Measurements from ENCODE around the gene FANCI.
"Not testable (repeated sequence)": the region's sequence is repeated elsewhere in the genome, so short reads cannot be mapped to it uniquely, and the experiment has no call there.

FANCI gene

GRCh38 chr15:89226359-89227221, 17.2 kb upstream of the FANCI start:
- no peak for DNase-seq

GRCh38 chr15:89227425-89227824, 16.4 kb upstream of the FANCI start:
- no peak for DNase-seq

- no peak for DNase-seq
Measured at GRCh38 chr15:89230277-89230676, 13.5 kb upstream of the FANCI start.

DNA sequence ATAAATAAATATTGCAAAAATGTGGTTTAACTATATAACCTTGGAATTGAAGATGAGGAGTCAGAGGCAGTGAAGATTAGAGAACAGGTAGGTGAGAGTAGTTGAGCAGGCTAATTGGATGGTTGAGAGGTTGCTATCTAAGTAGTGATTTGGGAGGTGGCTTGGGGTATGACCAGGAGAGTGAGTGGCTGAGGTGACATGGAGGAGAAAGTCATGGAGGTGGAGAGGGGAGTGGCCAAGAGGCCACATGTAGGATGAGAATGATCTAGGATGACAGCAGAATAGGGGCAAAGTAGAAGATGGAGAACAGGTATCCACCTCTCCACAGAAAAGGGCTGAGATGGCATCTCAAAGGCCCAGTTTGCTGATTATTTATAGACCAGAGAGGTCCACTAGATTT, 11.9 kb upstream of the FANCI start:
- DNase-seq: no peak

DNA sequence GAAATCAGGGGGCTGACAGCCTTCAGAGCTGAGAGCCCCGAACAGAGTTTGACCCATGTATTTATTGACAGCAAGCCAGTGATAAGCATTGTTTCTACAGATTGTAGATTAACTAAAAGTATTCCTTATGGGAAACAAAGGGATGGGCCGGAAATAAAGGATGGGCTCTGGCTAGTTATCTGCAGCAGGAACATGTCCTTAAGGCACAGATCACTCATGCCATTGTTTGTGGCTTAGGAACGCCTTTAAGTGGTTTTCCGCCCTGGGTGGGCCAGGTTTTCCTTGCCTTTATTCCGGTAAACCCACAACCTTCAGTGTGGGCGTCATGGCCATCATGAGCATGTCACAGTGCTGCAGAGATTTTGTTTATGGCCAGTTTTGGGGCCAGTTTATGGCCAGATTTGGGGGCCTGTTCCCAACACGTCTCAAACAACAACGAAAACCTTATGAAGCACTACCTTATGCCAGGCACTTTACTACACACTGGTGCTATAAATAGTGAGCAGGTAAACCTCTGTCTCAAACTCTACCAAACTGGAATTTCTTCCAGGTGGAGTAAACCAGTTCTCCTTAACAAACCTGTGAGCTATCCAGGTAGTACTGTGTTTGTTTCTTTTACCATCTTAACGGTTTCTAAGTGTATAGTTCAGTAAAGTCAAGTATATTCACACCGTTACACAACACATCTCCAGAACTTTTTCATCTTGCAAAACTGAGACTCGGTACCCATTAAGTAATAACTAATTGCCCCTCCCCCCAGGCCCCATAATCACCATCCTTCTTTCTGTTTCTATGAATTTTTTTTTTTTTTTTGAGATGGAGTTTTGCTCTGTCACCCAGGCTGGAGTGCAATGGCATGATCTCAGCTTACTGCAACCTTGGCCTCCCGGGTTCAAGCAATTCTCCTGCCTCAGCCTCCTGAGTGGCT, 3.6 kb upstream of the FANCI start:
- DNase-seq: not testable (repeated sequence)

DNA sequence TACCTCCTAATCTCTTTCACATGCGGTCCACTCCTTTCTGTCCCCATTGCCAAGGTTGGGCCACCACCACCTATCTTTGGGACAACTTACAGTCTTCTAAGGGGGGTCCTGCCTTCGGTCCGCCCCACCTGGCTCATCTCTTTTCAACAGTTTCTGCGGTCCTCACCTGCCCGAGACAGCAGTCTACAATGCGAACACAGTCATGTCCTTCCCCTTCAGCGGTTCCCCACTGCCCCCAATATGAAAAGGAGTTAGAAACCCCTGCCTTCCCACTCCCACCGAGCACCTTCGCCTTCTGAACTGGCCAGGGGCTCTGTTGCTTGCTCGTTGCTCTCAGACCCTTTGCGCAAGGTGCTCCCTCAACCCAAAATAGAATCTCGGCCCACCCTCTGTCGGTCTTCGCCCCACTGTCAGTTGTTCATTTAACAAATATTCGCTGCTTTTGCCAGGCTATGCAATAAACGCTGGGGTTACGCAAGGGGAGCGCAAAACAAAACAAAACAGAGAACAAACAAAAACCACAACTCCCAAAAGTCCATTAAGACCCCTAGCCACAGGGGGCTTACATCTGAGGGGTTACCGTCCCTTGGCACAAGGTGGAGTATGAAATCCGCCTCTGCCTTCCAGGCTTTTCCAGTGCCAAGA, 611 bp upstream of the FANCI start:
- no peak for DNase-seq

DNA sequence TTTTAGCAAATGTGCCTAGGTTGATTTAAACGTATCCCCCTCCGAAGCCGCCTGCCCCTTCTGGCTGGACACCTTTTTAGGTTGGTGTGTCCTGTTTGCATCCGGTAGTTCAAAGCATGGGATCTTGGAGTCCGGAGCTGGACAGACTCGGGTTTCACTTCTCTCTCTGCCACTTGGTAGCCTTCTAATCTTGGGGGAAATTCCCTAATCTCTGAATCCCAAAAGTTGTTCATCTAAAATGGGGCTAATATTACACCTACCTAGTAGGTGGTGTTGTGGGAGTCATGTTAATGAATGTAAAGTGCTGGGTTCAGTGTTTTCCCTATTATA, 760 bp downstream of the FANCI start:
- no peak for DNase-seq

DNA sequence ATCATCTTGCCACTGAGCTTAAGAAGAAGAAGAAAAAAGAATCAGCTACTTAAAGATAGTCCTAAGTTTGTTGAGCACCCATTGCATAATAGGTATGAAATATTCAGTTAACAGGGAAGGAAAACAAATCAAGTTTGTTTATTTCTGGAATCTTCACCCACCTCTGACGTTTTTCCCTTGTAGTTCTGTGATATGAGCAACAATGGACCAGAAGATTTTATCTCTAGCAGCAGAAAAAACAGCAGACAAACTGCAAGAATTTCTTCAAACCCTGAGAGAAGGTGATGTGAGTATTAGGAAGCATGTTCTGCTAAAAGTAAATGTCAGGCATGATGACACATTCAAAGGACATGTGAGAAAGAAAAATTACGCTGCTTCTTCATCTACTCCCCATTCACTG, 3.7 kb downstream of the FANCI start:
- no peak for DNase-seq

GRCh38 chr15:89248584-89248983, 4.8 kb downstream of the FANCI start:
- DNase-seq: no peak

GRCh38 chr15:89250142-89250541, 6.4 kb downstream of the FANCI start:
- not testable (repeated sequence) for DNase-seq

GRCh38 chr15:89277281-89277680, 33.5 kb downstream of the FANCI start:
- DNase-seq: not testable (repeated sequence)

DNA sequence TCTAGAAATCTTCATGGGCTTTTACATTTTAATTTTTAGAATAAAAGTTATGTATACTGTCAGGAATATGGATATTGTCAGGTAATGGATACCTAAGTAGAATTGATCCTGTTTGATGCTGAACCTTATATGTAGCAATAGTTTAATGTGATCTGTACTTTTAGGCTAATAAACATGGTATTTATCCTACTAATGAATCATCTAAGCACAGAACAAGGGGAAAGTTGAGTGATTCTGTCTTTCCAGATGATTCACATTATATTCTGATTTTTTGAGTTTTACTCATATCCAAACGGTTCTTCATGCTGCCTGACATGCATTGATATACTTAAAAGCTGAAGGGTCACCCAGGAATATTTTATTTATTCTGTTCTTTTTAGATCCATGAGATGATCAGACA, 34.5 kb downstream of the FANCI start:
- DNase-seq: no peak

DNA sequence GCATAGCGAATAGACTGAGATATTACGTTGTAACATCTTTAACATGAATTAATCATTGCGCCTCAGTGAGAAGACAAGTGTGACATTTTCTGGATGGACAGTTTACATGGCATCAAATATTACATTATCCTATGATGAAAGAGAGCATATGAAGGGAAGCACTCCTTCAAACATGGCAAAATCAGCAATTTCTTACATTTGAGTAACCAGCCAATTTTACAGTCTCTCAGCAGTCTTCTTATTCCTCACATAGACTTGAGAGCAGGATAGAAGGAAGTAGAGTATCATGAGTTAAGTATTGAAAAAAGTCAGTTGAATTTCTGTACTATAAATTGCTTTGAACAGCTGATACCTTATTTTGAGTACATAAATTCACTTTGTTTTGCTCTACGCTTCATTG, 38.9 kb downstream of the FANCI start:
- DNase-seq: no peak

DNA sequence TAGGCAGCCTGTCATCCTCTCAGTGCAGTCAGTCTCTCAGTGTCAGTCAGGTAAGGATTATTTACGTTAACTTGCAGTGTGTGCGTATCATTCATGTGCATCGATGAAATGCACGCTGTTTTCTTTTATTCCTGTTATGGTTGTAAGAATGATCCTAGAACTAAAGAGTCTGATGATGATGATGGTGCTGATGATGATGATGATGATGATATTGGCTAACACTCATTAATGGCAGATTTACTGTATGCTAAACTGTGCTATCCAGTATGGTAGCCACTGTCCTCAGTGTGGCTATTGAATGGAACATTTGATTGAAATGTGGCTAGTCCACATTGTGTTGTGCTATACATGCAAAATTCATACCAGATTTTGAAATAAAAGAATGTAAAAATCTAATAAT, 39.4 kb downstream of the FANCI start:
- no peak for DNase-seq

DNA sequence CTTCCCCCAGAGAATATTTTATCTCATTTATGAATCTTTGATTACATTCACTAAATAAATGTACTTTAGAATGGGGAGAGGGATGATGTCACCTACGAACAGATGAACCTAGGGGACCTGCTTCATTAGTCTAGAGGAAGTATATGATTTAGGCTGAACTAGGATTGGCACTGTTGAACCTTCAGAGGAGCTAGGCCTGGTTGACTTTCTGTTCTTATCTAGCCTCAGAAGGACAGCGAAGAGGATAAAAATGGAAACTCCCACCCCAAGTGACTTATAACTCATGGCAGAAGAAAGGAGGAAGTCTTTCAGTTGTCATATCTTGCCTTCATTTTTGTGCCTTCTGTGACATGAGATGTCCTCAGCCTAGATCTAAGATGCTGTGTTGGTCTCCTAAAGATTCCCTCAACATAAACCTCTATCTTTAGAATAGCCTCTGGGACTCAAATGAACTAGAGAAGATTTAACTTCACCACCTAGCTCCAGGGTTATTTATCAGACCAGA, 48.2 kb downstream of the FANCI start:
- DNase-seq: no peak

DNA sequence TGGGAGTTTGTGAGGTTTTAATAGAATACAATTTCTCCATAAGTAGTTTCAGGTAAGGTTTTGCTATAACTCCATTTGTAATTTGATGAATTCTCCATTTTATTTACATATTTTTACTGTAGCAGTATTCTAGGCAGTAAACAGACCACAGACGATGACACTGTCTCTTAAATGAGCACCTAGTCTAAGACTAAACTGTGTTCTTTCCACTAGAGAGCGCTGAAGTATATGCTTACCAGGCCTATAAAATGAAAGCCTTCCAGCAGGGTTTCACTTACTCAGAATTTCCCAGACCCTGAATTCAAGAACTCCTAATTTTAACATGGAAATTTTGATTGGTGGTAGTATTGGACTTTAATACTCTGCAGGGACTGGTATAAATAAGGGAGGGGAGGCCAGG, 49.2 kb downstream of the FANCI start:
- no peak for DNase-seq

GRCh38 chr15:89299896-89300295, 56.1 kb downstream of the FANCI start:
- DNase-seq: no peak

DNA sequence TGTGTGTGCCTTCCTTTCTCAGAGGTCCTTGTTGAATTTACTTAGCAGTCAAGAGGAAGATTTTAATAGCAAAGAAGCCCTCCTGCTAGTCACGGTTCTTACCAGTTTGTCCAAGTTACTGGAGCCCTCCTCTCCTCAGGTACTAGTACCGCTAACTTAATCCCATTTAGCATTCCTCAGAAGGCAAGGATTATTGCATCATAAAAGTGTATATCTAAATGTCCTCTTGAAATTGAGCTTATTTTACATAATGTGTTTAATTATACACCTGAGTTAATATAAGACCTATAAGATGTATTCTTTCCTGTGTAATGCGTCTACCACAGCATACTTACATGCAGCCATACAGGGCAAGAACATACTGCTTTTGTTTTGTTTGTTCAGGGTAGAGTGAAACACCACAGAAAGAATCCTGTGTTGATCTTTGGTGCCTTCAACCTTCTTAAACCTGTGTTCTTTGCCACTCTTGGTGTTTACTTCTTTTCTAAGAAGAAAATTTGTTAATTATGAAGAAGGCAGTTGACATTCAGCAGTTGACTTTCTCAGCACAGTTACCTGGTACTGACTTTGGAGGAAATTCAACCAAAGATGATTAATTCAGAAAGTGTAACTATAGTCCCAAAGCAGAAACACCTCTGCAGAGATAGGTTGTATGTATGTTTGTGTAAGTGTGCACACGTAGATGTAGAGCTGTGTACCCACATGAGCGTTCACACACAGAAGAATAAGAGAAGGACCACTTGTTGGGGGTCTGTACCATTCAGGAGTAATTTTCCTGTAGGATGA, 57.7 kb downstream of the FANCI start:
- no peak for DNase-seq

DNA sequence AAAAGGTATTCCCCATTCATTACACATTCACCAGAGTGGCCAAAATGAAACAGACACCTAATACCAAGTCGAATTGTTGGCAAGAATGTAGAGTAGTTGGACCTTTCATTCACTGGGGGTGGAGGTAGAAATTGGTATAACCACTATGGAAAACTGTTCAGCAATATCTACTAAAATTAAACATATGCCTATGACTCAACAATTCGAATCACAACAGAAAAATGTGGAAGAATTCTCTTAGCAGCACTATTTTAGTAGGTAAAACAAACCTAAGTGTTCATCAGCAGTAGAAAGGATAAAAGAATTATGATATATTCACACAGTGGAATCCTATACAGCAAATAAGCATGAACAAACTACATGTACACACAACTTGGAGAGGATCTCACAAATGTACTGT, 60.2 kb downstream of the FANCI start:
- DNase-seq: no peak

- no peak for DNase-seq
Measured at GRCh38 chr15:89305395-89305794, 61.6 kb downstream of the FANCI start.

- no peak for DNase-seq
Measured at GRCh38 chr15:89307046-89307587, 63.3 kb downstream of the FANCI start.

DNA sequence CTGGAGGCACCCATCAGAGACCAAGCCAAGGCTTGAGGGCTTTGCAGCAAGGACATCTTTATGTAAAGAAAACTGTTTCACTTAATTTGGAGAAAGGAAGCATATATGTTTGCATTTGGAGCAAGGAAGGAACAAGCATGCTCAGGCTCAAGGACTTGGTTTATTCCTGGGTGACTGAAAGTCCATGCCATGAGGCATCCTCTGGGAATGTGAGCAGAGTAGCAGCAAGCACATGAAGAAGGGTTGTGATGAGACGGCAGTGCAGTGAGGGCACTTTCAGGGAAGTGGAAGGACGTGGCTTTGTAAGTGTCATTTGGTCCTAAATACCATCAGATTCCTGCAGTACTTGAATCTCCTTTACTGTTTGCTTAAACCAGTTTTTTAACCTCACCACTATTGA, 64.0 kb downstream of the FANCI start:
- DNase-seq: no peak

Measured in stimulated activated CD4-positive, alpha-beta T cell treated with anti-CD3 and anti-CD28 coated beads, Interleukin-2, amount 100 ng/mL, for 48 hours (primary cell).